K562 (cell line): ENCODE measurements around the gene BHLHE40. TPM values are rescaled to one million over a fixed set of nuclear protein-coding genes. Genes with fewer than 3 reads are reported as not detected.
A peak's percentile ranks its signal among the peaks of the same experiment; 100 is the strongest.

ENCODE experiments used
- BCOR ChIP-seq: fragments of 450-650 bp; IDR thresholded peaks from 2 replicates; pipeline ENCODE4 v1.6.1; 2016
- CHAMP1 ChIP-seq: fragments of 450-650 bp; IDR thresholded peaks from 2 replicates; pipeline ENCODE4 v1.6.1; 2016; ENCODE audit warnings: mild to moderate bottlenecking
- E2F6 ChIP-seq, 2 experiments: IDR thresholded peaks; 2 replicates each; pipeline ENCODE4 v1.6.1; 2011; ENCODE audit warnings: borderline replicate concordance in 1 of 2, control low read depth in 1 of 2, low read depth in 1 of 2, low read length in 1 of 2, mild to moderate bottlenecking in 1 of 2, mixed read lengths in 1 of 2, moderate library complexity in 1 of 2; ENCODE audit not compliant: insufficient read depth in 1 of 2, insufficient read length in 1 of 2, poor library complexity in 1 of 2, severe bottlenecking in 1 of 2; ENCODE audit errors: extremely low read depth in 1 of 2
- FOXM1 ChIP-seq, 2 experiments: fragments of 450-650 bp in 1 of 2; sonication (generic) in 1 of 2; formaldehyde crosslinking in 1 of 2; IDR thresholded peaks; 2 replicates each; pipeline versions ENCODE4 v1.6.1 to v1.9.0; 2017 to 2022; ENCODE audit warnings: low read depth in 2 of 2, mild to moderate bottlenecking in 2 of 2, missing genetic modification reagents in 1 of 2, moderate library complexity in 1 of 2
- HNRNPUL1 ChIP-seq: fragments of 200-400 bp; formaldehyde crosslinking; IDR thresholded peaks from 2 replicates; pipeline ENCODE4 v1.6.1; 2017; ENCODE audit warnings: low read length
- JUNB ChIP-seq: fragments of 450-650 bp; formaldehyde crosslinking; conservative IDR thresholded peaks from 2 replicates; pipeline ENCODE4 v1.4.0; 2020; ENCODE audit warnings: mild to moderate bottlenecking
- KLF16 ChIP-seq: IDR thresholded peaks from 2 replicates; pipeline ENCODE4 v1.6.1; 2016; ENCODE audit warnings: antibody characterized with exemption
- MLLT1 ChIP-seq, 2 experiments: fragments of 450-650 bp; IDR thresholded peaks; 2 replicates each; pipeline ENCODE4 v1.6.1; 2016
- MTA2 ChIP-seq: fragments of 450-650 bp; IDR thresholded peaks from 2 replicates; pipeline ENCODE4 v1.6.1; 2016; ENCODE audit warnings: low read depth
- NFXL1 ChIP-seq: fragments of 450-650 bp; formaldehyde crosslinking; IDR thresholded peaks from 2 replicates; pipeline ENCODE4 v1.4.0; 2021; ENCODE audit warnings: mild to moderate bottlenecking
- RB1 ChIP-seq: fragments of 450-650 bp; IDR thresholded peaks from 2 replicates; pipeline ENCODE4 v1.6.1; 2017; ENCODE audit warnings: low read depth, mild to moderate bottlenecking
- SMAD1 ChIP-seq: fragments of 150-350 bp; IDR thresholded peaks from 2 replicates; pipeline ENCODE4 v1.6.1; 2014; ENCODE audit warnings: low read length, low read depth; ENCODE audit not compliant: partially characterized antibody
- THAP7 ChIP-seq: fragments of 250-450 bp; sonication (Bioruptor Pico); IDR thresholded peaks from 2 replicates; pipeline ENCODE4 v1.5.0; 2021
- ZFP30 ChIP-seq: fragments of 250-450 bp; sonication (Bioruptor Pico); IDR thresholded peaks from 2 replicates; pipeline ENCODE4 v1.8.0; 2022; ENCODE audit warnings: moderate library complexity, mild to moderate bottlenecking, inconsistent platforms, borderline replicate concordance
- ZKSCAN8 ChIP-seq: fragments of 200-800 bp; sonication (Bioruptor generic); IDR thresholded peaks from 2 replicates; pipeline ENCODE4 v1.6.1; 2016; ENCODE audit warnings: missing genetic modification characterization, missing compliant biosample characterization
- ZNF23 ChIP-seq: fragments of 250-450 bp; sonication (Bioruptor Pico); IDR thresholded peaks from 2 replicates; pipeline ENCODE4 v1.4.0; 2020; ENCODE audit warnings: mild to moderate bottlenecking
- ZNF282 ChIP-seq: sonication (generic); formaldehyde crosslinking; IDR thresholded peaks from 2 replicates; pipeline ENCODE4 v1.8.1; 2023; ENCODE audit warnings: missing genetic modification reagents
- polyA plus RNA-seq, 8 experiments: library from polyadenylated mRNA; depleted of rRNA in 4 of 8; stranded (reverse) in 5 of 8; unstranded in 3 of 8; fragments of >200 nt; fragmentation: Nextera tagmentation in 2 of 8; fragmentation: Illumina TruSeq in 1 of 8; extraction: Ambion mirVana in 2 of 8; extraction: Trizol in 1 of 8; gene quantifications; 2 replicates each; pipeline versions ENCODE4 v1.2.1 to v1.2.3, GENCODE V29; 2011 to 2014; ENCODE audit warnings: inconsistent platforms in 1 of 8, missing spikeins in 1 of 8
- total RNA-seq, 7 experiments: library from RNA; depleted of rRNA in 6 of 7; stranded (reverse); fragments of >200 nt in 6 of 7; fragmentation: Illumina TruSeq in 2 of 7; extraction: Trizol in 2 of 7; gene quantifications; 2 replicates each; pipeline versions ENCODE4 v1.2.1 to v1.2.3, GENCODE V29; 2011 to 2021; ENCODE audit warnings: low replicate concordance in 1 of 7

BHLHE40 gene
- total and polyA plus RNA-seq, 9 of the 15 experiments (the other 6 are each of a cell fraction or from before 2014, with no cell fraction given): 12.0 to 83.9 (median 31.4) TPM

- no peak for TF ChIP-seq NFXL1 (CRISPR knock-in tag)
- TF ChIP-seq MTA2: peak; percentile 28; the same call in 1 of the 2 replicates
- no peak for TF ChIP-seq KLF16
- peak; percentile 40 to 93; a peak in 2 of 4 replicates for TF ChIP-seq MLLT1 (IDR thresholded peaks at IDR 0.05)
- no peak for TF ChIP-seq JUNB
- TF ChIP-seq E2F6 (IDR thresholded peaks at IDR 0.05; ENCODE audit: borderline replicate concordance in 1 of 2, extremely low read depth in 1 of 2, insufficient read depth in 1 of 2, insufficient read length in 1 of 2, low read depth in 1 of 2, low read length in 1 of 2, poor library complexity in 1 of 2, severe bottlenecking in 1 of 2): no peak
- peak; percentile 17; the same call in 1 of the 2 replicates for TF ChIP-seq BCOR
- TF ChIP-seq HNRNPUL1: no peak
- no peak for TF ChIP-seq ZFP30 (CRISPR knock-in tag)
- TF ChIP-seq ZKSCAN8: no peak
- TF ChIP-seq THAP7: no peak
- TF ChIP-seq ZNF23 (CRISPR knock-in tag): no peak
- no peak for TF ChIP-seq SMAD1
- TF ChIP-seq FOXM1 (IDR thresholded peaks at IDR 0.05; ENCODE audit: low read depth): no peak
- TF ChIP-seq FOXM1 (CRISPR knock-in tag; IDR thresholded peaks at IDR 0.05; ENCODE audit: low read depth): no peak
- TF ChIP-seq CHAMP1: no peak
- no peak for TF ChIP-seq ZNF282 (CRISPR knock-in tag)
- no peak for TF ChIP-seq RB1
These were observed 42.2 kb downstream of the BHLHE40 start (continued) for GRCh38 chr3:5021116-5022092.
